ENCODE data around the gene GNB5.
"Not testable (repeated sequence)": the region's sequence is repeated elsewhere in the genome, so short reads cannot be mapped to it uniquely, and the experiment has no call there.

Gene GNB5

DNA sequence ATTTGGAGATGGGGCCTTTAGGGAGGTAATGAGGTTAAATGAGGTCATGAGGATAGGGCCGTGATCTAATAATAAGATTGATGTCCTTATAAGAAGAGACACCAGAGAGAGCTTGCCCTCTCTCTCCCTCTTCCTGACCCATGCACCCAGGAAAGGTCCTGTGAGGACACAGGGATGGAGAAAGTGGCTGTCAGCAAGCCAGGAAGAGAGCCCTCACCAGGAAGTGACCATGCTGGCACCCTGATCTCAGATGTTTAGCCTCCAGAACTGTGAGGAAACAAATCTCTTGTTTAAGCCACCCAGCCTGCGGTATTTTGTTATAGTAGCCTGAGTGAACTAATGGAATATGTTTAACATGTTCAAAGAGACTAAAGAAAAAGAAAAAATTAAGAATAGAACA lies 15.3 kb upstream of the GNB5 start:
- DNase-seq (ENCODE audit: low spot score) = no peak

DNA sequence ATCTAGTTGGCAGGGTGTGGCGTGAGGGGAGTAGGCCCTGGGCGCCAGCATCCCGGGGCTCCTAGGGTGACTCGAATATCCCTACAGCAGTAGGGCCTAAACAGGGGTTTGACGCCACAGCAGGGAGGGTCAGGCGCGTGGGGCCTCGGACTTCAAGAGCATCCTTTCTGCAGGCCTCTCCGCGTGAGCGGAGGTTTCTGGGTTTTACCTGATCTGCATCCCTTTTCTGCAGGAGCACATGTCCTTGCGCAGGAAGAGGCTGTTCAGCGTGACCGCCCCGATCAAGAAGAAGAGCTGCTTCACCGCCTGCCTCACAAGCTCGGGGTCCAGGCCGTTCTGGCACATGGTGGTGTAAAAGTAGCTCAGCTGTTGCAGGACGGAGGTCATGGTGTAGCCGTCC lies 13.5 kb upstream of the GNB5 start:
- no peak for DNase-seq (ENCODE audit: low spot score)

DNA sequence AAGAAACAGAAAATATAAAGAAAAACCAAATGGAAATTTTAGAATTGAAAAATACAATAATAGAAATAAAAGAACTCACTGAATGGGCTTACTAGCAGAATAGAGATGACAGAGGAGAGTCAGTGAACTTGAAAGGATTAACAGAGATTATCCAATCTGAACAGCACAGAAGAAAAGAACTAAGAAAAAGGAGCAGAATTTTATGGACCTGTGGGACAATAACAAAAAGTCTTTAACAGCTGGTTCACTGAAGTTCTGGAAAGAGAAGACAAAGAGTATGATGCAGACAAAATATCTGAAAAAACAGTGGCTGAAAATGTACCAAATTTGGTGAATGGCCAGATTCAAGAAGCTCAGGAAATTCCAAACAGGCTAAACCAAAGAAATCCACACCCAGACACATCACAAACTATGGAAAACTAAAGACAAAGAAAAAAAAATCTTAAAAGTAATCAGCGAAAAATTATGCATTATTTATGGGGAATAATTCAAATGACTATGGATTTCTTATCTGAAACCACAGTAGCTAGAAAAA lies 9.7 kb upstream of the GNB5 start:
- no peak for DNase-seq (ENCODE audit: low spot score)

DNA sequence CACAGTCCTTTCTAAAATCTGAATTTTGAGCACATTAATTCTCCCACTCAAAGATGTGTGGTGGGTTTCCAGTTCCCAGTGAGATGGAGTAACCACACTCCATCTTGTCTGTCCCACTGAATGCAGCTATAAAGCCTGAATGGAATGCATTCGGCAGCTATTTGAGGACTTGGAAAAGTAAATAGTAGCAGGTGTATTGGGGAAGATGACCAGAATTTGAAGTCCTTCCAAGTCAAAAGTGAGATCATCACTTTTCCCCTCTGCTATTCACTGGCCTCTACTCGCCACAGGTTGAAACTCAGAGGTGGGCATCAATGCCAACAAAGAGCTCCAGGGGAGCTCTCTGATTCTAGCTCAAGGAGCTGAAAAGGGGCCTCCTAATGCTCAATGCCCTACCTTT lies 8.1 kb upstream of the GNB5 start:
- no peak for DNase-seq (ENCODE audit: low spot score)

DNA sequence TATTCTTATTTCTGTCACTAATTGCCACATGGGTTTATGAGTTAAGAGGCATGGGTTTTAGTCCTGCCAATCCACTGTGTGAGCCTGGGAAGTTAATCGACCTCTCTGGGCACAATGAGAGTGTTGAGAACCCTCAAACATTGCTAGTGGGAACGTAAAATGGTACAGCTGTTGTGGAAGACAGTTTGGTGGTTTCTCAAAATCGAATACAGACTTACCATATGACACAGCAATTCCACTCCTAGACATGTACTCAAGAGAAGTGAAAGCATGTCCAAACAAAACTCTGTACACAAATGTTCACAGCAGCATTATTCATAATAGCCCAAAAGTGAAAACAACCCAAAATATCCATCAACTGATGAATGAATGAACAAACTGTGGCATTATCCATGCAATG lies 5.7 kb upstream of the GNB5 start:
- DNase-seq (ENCODE audit: low spot score) = no peak

DNA sequence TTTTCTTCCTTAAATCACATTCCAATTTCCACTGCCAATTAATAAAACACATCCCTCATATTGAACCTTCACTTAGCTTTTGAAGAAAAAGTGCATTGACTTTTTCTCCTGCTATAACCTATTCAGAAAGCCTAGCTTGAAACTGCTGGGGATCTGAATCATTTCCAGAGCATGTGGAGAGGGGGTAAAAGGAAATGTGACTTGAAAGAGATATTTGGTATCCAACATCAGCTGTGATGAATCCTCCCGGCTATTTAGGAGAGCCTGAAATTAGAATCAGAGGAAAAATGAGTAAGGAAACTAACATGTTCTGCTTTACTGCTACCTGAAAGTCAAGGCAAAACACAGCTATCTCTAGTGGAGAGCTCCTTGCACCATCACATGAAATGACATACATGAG lies 2.6 kb upstream of the GNB5 start:
- DNase-seq (ENCODE audit: low spot score) = no peak

DNA sequence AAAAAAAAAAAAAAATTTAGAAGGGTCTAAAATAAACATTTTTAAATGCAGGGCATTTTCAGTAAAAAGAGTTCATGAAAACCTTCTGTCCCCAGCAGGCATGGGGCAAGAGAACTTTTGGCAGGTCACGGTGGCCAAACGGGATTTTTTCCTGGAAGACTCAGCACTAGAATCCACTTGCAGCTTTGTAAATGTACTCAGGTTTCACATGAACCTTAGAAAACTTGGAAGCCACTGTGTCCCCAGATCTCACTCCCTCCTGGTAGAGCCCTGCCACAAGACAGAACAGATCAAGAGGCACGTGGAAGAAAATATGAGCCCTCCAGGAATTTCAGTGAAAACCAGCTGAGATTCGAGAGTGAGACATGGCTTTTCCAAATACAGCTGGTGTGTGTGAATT lies 2.1 kb upstream of the GNB5 start:
- no peak for DNase-seq (ENCODE audit: low spot score)

DNA sequence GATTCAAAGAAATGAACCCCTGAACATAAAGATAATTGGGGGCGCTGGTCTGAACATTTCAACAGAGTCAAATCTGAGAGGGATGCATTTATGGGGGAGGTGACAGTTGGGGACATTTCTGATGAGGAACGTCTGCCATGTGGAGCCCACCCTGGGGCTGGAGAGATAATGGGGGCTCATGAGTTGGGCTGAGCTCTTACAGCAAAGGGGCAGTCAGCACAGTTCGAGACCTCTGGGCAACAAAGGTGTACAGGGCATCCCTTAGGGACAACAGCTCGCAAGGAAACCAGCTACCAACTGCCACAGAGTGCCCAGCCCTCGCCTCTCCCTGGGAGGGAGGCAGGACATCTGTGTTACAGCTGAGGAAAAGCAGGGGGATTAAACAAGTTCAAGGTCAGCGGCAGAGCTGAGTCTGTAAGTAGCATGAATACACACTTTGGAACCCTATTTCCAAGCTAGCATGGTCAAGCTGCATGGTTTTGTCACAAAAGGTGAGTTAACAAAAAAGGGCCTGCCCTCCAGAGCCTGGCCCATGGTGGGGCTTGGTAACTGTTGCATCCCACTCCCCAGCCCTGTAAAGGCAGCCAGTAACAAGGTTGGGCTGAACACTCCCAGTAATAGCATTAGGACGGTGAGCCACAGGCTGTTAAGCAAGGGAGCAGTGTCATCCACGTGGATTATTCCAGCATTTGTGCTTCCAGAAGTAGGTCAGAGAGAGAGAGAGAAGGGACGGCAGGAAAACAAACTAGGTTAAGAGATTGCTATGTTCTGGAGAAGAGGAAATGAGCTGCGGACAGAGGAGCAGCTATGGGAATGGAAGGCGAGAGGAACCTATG lies 4.3 kb downstream of the GNB5 start:
- no peak for DNase-seq (ENCODE audit: low spot score)

DNA sequence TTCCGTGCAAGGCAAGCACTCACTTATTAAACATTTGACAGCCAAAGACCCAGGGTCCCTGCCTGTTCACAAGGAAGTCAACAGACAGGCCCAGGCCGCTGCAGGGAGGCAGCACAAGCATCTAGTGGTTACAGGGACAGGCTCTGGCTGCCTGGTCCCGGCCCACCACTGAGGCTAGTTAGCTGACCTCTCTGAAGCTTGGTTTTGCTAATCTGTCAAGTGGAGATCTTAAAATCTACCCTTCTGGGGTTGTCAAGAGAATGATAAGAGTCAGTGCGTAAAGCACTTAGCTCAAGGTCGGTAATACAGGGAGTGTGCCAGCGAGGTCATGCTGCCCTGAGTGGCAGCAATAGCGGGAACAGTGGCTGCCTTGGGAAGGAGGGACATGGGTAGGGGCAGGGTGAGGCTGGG lies 6.0 kb downstream of the GNB5 start:
- no peak for DNase-seq (ENCODE audit: low spot score)

DNA sequence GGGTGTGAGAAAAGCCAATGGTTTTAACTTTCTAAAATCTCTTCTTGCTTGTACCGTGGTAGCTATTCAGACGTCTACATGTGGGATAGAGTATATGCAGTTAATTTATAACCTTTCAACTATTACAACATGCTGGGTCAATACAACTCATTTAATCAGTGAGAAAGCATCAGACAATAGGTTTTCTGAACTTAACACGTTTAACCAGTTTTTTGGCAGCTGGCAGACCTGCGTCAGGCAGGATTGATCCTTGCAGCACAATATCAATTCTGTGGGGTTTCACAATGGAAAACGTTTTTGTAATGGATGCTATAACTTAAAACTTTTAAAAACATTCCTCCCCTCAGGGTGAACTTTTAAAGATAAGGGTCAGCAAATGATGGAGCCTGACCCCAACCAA lies 6.5 kb downstream of the GNB5 start:
- no peak for DNase-seq (ENCODE audit: low spot score)

DNA sequence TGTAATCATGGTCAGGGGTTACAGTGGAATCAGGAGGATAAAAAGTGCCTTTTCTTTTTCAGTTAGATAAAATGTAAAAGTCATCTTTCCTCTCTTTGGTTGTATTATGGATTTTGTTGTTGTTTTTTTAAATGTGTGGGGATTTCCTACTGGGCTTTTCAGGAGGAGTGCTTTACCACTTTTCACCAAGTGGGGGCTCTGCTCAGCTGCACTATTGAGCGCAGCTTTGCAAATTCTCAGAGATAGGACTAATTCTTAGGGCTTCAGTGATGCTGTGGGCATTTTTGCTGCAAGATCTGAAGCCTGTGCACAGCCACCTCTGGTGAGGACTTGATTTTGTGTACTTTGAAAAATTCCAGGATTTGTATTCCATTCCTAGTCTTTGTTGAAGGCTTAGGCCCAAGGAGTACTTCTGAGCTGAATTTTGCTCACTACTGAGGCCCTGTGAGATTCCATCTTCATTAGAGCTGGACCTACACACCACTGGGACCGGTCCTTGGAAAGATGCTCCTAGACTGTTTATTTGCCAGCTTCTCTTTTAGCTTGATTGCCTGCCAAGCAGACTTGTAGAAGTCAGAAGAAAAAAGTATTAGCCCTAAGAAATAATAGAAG lies 7.5 kb downstream of the GNB5 start:
- peak; percentile 31 for DNase-seq (ENCODE audit: low spot score)

DNA sequence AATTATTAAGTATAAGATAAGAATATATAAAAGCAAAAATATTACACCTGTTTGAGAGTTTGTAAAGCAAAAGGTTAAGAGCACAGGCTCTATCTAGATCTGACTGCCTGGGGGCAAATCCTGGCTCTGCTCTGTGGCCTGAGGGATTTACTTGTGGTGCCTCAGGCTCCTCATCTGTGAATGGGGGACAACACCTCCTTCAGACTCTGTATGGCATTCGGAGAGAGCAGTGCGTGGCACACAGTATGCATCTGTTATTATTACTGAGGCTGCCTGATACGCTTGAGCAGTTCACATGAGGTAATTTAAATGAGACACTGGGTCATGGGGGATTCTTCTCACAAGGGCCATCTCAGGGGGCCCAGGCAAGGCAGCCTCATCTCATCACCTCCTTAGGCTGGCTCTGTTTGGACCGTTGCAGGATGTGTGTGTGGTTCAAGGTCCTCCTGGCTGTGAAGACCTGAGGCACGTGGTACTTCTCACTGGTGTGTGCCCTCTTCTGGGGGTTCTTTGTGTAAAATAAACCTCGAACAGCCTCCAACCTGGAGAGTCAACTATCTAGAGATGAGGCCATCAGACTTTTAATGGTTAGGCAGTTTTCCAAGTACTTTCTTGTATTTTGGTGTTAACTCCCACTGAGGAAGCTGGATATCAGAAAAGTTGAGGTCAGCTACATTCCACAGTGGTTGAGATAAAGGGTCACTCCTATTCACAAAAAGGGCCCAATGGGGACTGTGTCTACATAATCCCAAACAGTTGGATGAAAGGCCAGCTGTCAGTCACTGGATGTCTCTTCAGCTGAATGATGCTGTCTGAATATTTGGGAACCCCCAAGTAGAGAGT lies 9.0 kb downstream of the GNB5 start:
- no peak for DNase-seq (ENCODE audit: low spot score)

DNA sequence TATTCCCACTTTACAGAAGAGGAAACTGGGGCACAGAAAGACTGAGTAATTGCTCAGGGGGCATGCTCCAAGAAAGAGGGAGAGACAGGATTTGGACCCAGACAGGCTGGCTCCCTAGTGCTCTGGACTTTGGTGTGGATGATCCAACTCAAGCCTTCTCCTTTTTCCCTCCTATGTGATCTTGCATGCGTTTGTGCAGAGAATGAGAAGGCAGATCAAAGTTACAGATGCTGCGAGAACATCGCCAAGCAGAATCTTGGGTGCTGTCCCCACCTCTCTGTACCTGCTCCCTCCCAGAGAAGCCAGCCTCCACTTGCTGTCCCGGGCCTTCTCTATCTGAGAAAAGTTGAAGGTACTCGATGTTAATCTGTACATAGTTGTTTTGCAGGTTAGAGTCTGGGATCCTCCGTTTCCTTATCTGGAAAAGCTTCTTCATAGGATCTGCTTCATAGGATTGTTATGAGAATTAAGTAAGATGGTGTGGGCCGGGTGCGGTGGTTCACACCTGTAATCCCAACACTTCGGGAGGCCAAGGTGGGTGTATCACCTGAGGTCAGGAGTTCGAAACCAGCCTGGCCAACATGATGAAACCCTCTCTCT lies 10.2 kb downstream of the GNB5 start:
- DNase-seq (ENCODE audit: low spot score) = no peak

DNA sequence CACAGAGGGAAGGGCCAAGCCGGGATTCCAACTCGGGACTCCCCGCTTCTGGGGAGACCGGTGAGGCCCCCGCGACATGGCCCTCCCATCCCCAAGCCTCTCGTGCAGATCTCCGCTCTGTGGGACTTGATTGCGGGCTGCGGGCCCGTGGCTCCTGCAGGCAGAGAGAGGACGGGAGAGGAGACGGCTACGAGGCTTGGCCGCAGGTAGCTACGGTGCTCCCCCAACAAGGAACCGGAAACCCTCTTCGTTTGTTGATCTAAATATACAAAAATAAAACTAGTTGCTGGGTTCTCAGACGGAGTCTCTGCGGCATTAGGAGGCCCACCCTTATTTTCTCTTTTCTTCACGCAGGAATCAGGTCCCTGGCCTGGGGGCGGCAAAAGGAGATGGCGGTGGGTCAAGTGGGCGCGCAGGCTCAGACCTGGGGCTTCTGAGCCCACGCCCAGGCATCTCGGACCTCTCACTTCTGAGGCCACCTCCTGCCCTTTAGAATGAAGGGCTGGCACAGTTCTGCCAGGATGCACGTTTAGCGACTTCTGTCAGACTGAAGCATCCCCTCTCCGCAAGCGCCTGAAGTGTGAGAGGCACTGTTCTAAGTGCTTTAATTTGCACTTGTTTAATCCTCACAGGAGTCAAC lies 10.9 kb downstream of the GNB5 start:
- DNase-seq (ENCODE audit: low spot score) = peak; percentile 51

DNA sequence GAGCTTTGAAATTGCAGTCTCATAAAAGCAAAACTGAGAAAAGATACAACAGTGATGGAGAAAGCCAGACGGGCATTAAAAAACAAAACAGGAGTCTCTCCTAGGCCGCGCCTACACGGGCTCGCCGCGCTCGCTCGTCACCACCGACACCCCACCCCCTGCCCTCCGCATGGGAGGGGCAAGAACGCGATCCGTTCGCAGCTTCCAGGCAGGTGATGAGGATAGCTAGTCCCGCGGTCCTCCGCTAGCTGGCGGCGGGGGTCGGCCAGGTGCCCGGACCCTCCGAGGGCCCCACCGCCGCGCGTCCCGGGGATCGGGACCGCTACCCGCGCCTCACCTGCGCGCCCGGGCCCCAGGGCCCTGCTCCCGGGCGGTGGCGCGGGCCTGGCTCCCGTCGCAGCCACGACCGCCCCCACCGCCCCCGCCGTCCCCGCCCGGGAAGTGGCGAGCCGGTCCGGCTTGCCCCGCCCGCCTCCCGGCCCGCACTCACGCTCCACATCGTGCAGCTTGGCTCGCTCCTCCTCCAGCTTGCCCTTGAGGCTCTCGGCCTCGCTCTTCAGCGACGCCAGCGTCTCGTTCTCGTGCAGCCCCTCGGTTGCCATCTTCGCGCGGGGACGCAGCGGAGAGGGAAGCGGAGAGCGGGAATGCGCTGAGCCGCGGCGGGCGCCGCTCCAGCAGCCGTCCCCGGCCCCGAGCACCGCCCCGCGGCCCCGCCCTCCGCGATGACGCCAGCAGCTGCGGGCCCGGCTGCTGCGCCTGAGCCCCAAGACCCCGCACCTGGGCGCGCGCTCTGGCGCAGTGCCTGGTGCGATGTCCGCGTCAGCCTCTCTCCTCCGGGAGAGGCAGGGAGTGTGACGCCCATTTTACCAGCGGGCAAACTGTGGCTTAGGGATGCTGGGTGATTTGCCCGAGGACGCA lies 11.7 kb downstream of the GNB5 start:
- DNase-seq (ENCODE audit: low spot score) = peak; percentile 87

DNA sequence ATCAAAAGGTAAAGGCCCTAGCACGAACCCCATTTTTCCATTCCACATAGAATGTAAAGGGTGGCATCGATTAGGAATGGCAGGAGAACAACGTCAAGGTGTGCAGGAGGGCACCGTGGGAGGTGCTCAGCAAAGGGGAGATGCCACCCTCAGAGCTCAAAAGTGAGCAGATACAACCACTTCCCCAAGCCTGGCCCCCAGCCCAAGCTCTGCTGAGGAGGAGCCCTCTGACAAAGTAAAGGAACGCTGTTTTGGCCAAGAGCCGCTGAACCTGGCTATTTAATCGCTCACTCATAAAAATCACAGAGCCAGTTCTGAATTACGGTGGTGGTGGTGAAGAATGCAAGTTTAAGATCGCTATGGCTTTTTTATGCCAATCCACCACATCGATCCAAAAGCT lies 12.4 kb downstream of the GNB5 start:
- no peak for DNase-seq (ENCODE audit: low spot score)

DNA sequence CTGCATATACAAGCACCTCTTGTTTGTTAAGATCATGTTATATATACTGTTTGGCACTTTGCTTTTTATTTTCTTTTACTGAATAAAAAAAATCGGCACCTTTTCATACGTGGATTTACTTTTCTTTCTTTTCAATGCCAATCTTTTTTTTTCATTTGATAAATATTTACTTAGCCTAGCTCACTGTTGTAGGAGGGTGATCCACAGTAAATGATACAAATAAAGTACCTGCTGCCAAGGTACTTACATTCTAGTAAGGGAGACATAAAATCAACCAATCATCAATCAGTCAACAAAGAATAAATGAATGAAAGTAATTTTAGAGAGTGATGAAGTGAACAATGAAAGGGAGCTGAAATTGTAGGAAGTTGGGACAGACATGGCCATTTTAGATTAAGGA lies 18.3 kb downstream of the GNB5 start:
- DNase-seq (ENCODE audit: low spot score) = no peak

DNA sequence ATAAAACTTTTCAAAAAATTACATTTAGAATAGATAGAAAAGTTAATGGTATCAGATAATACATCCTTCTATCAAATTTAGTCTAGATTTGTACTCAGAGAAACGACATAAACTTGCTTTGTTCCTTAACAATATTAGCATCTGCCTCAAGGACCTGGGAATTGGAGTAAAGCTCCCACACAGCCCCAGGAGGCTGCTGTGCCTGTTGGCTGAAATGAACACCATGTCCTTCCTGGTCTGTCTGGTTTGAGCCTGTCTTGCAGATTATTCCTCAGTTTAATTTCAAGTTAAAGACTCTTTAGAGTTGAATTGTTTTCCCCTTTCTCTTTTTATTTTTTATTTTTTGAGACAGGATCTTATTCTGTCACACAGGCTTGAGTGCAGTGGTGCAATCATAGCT lies 19.4 kb downstream of the GNB5 start:
- no peak for DNase-seq (ENCODE audit: low spot score)

DNA sequence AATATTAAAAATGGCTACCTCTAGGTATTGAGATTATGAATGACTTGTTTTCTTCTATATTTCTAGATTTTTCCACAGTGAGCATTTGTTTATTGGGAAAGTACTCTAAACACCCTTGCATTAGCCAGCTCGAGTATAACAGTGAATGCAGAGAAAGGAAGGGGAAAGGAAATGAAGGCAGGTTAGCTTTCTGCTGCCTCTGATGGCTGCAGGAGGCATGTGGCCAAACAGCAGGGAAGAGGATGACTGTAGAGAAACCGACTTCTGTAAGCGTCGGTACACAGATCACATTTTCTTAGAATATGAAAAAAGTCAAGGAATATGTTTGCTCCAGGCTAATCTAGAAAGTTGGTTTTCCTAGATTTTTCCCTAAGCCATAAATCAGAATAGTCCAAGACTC lies 19.8 kb downstream of the GNB5 start:
- DNase-seq (ENCODE audit: low spot score) = peak; percentile 9

DNA sequence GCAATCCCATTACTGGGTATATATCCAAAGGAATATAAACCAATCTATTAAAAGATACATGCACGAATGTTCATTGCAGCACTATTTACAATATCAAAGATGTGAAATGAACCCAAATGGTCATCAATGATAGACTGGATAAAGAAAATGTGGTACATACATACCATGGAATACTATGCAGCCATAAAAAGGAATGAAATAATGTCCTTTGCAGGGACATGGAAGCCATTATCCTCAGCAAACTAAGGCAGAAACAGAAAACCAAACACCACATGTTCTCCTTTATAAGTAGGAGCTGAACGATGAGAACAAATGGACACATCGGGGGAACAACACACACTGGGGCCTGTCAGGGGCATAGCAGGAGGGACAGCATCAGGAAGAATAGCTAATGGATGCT lies 21.0 kb downstream of the GNB5 start:
- not testable (repeated sequence) for DNase-seq (ENCODE audit: low spot score)

All from CD4-positive, alpha-beta T cell treated with Interleukin-15 for 4 hours (primary cell).